Esophagus mucosa (tissue), 1 donor: ENCODE data around the gene LTF. TPM values are rescaled to one million over a fixed set of nuclear protein-coding genes. Genes with fewer than 3 reads are reported as not detected.
"Not testable (repeated sequence)": the region's sequence is repeated elsewhere in the genome, so short reads cannot be mapped to it uniquely, and the experiment has no call there.

Source experiments
- ATAC-seq: fragments of 200-7000 bp; cut with Tn5 transposase; one replicate; pipeline ENCODE4 v1.9.1; 2020
- total RNA-seq: library from RNA; stranded (reverse); gene quantifications from one replicate; pipeline ENCODE4 v1.2.4, GENCODE V29; 2023
- donor health status: DM: yes; HTN: yes; CAD: no.

Gene LTF
- 108 TPM for total RNA-seq

DNA sequence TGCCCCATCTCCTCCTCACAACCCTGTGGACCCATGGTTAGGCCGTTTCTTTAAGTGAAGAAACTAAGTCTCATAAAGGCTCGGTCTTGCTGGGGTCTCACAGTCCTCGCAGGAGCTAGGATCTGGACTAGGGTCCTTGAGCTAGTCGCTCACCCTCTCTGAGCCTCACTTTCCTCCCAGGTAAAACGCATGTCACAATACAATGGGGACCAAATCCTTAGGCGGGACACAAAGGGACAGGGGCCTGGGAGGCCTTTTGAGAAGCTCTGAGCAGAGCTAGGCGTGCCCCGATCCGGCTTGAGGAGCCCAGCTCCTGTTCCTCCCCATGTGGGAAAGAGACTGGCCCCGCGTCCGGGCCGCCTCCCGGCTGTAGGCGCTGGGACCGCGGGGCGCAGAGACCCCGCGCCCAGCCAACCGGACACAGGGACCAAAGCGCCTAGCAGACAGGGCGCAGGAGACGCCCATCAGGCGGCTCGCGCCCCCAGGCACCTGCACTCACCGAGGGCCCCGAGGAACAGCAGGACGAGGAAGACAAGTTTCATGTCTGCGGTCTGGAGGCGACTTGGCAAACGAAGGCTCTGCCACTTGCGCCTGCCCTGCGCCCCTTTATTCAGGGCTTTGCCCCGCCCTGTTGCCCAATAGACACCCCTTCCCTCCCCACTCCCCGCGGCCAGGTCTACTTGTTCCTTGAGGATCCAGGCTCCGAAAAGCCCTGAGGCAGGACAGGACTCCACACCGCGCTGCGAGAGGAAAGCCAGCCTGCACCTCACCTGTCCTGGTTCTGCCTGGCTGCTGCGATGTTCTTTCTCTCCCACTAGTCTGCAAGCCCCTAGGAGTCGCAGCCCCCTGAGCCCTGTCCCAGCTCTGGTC lies at the start of gene LTF:
Gene LTF (minus strand): TSS at position 580 of the 870 bp plus-strand sequence. CDS start 38 bp downstream, at position 542.
- no peak for ATAC-seq

GRCh38 chr3:46512191-46512749 lies 47.6 kb upstream of the LTF start:
- ATAC-seq: no peak

DNA sequence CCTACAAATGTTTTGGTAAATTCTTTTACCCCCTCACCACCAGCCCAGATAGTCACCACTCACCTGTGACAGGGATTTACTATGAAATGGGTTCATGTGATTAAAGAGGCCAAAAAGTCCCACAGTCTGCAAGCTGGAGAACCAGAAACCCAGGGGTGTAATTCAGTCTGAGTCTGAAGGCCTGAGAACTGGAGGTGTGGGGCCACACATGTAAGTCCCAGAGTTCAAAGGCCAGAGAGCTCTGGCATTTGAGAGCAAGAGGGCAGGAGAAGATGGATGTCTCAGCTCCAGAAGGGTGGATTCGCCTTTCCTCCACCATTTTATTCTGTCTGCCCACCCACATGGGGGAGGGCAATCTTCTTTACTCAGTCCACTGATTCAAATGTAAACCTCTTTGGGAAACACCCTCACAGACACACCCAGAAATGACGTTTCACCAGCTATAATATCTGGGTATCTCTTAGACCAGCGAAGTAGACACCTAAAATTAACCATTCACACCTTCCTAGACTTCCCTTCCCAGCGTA lies 45.0 kb upstream of the LTF start:
- no peak for ATAC-seq

DNA sequence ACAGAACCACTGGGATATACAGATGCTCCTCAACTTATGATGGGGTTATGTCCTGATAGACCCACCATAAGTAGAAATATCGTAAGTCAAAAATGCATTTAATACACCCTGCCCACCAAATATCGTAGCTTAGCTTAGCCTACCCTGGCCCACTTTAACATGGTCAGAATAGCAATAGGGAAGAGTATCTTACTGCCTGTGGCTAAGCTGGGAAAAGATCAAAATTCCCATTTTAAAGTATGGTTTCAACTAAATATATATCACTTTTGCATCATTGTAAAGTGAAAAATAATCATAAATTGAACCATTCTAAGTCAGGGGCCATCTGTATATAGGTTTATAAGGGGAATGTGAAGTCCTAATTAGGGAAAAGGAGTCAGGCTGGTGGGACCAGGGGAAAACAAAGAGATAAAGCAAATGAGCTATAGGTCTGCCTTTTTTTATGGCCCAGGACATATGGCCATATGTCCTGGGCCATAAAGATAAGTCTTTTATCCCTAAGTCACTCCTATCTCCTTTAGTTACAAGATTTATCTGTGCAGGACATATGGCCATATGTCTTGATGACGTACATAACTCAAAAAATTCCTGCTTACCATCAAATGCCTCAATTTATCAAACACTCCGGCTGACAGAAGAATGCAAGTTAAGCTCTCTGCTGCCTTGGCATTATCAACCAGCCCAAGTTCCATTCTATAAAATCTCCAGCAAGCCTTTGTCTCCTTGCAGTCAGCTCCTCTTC lies 44.3 kb upstream of the LTF start:
- ATAC-seq: no peak

- no peak for ATAC-seq
Observed at GRCh38 chr3:46506526-46506925, 41.8 kb upstream of the LTF start.

GRCh38 chr3:46505953-46506352 lies 41.2 kb upstream of the LTF start:
- ATAC-seq: no peak

DNA sequence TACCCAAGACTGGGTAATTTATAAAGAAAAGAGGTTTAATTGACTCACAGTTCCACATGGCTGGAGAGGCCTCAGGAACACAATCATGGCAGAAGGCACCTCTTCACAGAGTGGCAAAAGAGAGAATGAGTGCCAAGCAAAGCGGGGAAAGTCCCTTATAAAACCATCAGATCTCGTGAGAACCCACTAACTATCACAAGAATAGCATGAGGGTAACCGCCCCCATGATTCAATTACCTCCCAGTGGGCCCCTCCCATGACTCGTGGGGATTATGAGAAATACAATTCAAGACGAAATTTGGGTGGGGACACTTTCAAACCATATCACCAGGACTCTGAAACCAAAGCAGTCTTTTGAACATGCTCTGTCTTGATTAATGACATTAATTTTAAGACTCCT lies 40.1 kb upstream of the LTF start:
- no peak for ATAC-seq

DNA sequence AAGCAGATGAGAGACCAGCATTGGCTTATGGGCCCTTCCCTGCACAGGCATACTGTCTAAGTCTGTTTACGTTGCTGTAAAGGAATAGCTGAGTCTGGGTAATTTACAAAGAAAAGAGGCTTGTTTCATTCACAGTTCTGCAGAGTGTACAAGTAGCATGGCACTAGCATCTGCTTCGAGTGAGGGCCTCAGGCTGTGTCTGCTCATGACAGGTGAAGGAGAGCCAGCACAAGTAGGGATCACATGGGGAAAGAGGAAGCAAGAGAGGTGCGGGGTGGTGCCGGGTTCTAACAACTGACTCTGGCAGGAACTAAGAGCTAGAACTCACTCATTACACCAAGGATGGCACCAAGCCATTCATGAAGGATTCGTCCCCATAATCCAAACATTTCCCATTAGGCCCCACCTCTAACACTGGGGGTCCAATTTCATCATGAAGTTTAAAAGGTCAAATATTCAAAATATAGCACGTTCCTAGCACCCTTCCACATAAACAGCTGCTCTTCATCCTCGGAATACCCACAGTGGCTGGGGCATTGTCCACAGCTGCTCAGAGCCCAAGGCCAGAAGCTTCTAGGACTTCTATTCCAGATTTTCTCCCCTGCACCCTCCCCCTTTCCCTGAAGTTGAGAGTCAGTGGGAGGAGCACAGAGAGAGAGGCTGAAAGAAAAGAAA lies 38.6 kb upstream of the LTF start:
- ATAC-seq: no peak

DNA sequence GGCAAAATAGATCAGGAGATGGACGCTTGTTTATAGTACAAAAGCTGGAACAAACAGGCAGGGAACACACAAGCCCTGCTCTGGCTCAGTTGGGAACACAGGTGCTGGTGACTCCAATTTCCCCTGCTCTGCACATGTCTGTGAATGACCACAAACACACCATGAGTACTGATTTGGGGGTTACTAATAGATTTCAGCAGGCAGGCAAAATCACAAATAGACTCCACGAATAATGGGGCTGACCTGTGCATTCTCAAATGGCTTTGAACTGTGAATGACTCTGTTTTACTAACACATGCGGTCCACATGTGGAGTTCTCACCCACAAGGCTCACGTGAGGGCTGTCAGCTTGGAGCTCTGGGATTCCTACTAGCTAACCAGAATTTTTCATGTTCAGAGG lies 37.0 kb upstream of the LTF start:
- no peak for ATAC-seq

DNA sequence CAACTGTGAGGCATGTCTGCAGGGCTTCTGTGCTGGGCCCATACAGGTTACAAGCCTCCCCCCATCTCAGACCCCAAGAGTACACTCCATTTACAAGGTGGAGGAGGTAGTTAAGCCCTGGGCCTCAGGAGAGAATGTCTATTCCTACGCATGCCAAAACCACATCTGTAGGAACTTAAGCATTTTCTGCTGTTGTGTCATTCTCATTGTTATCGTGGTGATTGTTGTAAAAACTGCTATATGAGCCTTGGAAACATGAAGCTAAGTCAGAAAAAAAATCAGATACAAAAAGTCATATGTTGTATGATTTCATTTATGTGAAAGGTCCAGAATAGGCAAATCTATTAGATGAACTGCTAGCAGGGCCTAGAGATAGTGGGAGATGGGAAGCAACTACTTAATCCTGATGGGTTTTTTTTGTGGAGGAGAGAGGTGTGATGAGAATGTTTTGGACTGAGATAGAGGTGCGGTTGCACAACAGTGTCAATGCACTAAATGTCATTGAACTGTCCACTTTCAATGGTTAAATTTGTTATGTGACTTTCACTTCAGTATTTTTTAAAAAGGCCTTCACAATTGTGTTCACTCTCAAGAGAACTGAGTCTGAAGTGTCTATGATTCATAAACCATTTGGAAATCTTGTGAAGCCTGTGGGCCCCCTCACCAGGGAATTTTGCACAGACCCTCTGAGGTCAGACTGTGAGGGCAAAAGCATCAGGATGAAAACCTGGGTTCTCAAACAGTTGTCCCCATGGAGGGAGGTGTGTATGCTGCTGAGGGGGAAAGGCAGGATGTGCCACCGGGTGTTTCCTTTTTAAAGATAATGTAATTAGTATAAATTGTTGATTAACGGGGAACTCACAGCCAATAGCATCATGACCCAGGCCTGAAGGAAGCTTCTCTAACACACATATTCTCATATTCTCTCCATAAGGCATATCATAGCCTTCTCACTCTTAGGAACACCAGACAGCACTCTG lies 36.2 kb upstream of the LTF start:
- ATAC-seq: no peak

DNA sequence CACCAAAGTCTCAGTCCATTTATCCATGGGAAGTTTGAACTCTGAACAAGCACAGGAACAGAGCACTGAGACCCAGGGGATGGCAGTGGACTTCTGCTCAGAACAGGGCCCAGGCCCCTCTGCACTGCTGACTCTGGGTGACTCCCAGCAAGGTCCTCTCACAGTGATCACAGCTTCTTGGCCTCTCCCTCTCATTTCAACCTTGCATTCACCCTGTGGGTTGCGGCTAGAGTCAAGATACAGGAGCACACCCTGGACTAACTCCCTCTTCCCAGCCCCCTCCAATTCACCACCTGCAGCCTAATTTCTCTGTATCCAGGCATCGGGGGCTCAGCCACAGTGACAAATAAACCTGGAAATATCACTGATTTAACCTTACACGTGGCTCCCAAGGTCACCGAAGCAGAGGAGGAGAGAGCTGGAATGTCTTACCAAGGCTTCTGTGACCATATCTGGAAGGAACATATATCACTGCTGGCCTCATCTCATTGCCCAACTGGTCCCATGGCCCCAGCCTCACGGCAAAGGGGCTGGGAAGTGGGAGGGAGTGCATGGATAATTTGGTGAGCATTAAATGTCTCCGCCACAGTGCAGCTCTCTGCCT lies 34.3 kb upstream of the LTF start:
- ATAC-seq: no peak

DNA sequence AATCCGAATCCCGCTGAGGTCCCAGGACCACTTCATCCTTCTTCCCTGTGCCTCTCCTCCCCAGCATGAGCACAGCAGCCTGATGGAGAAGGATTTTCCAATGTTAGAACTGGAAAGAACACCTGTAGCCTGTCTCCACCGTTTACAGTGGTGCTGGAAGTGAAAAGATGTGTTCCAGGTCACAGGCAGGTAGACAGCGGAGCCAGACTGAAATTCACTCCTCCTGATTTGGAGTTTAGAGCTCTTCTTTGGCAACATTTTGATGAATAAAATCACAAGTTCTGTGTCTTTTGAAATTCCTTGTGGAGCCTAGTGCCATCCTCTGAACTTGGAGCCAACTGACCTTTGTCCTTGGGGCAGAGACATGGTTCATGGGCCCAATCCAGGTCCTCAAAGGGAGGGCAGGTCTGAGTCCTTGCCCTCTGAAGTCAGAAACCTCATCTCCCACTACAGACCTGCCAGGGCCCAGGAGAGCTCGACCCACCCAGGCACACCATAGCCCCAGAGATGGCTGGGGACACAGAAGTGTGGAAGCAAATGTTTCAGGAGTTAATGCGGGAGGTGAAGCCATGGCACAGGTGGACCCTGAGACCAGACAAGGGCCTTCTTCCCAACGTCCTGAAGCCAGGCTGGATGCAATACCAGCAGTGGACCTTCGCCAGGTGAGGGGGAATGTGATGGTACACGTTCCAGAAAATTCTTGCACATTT lies 33.0 kb upstream of the LTF start, which contains the start of gene RTP3:
Gene RTP3 (plus strand): TSS at position 421 of the 710 bp plus-strand sequence. CDS start 87 bp downstream, at position 508.
- ATAC-seq: no peak

- ATAC-seq: no peak
Observed at GRCh38 chr3:46496746-46497555, 32.2 kb upstream of the LTF start.

DNA sequence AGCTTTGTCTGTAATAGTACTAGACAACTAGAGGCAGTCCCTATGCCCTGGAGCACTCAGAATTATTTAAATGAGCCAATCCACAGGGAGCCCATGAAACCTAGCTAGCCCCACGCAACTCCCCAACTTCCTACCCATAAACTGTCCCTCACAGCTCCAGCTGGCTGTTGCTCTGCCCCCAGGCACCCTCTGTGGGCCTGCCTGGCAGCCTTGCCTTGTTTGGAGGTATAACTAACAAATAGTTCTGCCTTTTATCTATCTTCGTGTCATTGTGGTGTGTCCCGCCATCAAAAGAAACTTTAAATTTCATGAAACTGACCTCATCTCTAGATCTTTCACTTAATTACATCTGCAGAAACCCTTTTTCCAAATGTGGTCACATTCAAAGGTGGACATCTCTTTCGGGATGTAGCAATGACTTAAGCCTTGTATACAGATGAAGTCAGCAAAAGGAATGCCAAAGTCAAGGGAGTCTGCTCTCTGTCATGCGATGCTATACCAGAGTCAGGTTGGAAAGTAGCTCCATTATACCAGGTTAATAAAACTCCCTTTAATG lies 31.3 kb upstream of the LTF start:
- no peak for ATAC-seq

DNA sequence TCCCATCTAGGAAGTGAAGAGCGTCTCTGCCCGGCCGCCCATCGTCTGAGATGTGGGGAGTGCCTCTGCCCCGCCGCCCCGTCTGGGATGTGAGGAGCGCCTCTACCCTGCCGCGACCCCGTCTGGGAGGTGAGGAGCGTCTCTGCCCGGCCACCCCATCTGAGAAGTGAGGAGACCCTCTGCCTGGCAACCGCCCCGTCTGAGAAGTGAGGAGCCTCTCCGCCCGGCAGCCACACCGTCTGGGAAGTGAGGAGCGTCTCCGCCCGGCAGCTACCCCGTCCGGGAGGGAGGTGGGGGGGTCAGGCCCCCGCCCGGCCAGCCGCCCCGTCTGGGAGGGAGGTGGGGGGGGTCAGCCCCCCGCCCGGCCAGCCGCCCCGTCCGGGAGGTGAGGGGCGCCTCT lies 29.8 kb upstream of the LTF start:
- not testable (repeated sequence) for ATAC-seq

- no peak for ATAC-seq
Observed at GRCh38 chr3:46492890-46493547, 28.3 kb upstream of the LTF start.

DNA sequence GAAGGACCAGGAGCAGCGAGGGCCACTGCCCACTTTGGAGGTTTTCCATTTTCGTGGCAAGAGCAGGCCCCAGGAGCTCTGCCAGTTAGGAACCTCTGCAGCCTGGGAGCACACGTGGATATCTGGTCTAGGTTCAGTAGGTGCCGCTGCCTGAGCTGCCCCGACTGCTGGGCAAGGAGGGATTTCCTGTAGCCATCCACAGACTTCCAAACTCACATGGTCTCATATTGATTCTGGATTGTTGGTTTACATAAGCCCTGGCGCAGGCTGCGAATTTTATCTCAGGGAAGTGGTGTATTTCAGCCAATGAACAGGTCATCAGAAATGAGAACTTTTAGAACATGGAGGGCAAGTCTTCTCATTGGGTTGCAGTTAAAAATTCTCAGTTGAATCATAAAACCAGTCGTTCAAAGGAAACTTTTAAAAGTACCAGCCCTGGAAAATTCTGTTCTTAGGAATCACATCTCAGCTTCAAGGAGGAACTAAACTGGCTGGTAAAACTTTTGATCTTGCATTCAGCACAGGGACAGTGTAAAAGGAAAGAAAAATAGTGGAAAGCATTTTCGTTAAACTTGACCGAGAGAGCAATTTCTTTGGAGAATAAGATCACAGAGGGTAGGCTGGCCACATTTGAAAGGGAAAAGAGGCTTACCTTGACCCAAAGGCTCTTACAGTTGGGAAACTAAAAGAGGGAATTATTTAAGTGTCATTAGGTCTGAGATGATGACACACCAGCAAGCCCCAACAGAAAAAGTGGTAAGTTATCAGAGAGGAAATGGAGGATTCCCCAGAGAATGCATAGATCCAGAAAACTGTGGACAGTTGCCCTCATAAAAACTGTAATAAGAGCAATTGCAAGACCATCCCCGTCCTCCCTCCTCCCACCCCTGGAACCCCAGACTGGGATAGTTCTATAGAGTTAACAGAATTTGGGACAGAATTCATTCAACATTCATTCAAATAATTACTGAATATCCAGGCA lies 26.7 kb upstream of the LTF start:
- no peak for ATAC-seq
